Pancreas (tissue), 10 donors: Measurements from ENCODE around the gene ACTN3. TPM values are rescaled to one million over a fixed set of nuclear protein-coding genes. Genes with fewer than 3 reads are reported as not detected.

ENCODE experiments used
- ATAC-seq, 4 donors: fragments of 200-7000 bp; cut with Tn5 transposase; one replicate each; pipeline versions ENCODE4 v1.8.0 to v1.9.1; 2020; ENCODE audit warnings: mild to moderate bottlenecking in 4 of 4, moderate library complexity in 4 of 4
- DNase-seq, 6 donors: peaks; one replicate each; pipeline ENCODE4 v3.0.0-alpha.2; 2020
- FAIRE-seq: peaks from 2 replicates; lab custom pipeline; 2012; peaks lifted over from hg19 to GRCh38; lab: Jason Lieb, UNC
- H3K27ac ChIP-seq, 4 donors: fragments of 200-600 bp; sonication (generic); 1 replicate in 3 of 4; 2 replicates in 1 of 4; pipeline versions ENCODE4 v1.5.0 to v1.8.0; 2020
- H3K27me3 ChIP-seq, 4 donors: fragments of 200-600 bp; one replicate each; pipeline ENCODE4 v1.8.0; 2021
- H3K36me3 ChIP-seq, 3 donors: fragments of 200-600 bp; sonication (generic) in 1 of 3; one replicate each; pipeline versions ENCODE4 v1.5.0 to v1.8.0; 2020 to 2021
- H3K4me1 ChIP-seq, 3 donors: fragments of 200-600 bp; one replicate each; pipeline ENCODE4 v1.8.0; 2021
- H3K4me3 ChIP-seq, 4 donors: fragments of 200-600 bp; sonication (generic) in 2 of 4; one replicate each; pipeline versions ENCODE4 v1.5.0 to v1.8.0; 2020 to 2021
- H3K9me3 ChIP-seq, 4 donors: fragments of 200-600 bp; one replicate each; pipeline ENCODE4 v1.8.0; 2021
- WGBS, 2 donors: extraction: QIAGEN DNeasy Blood & Tissue Kit; methylation state at CpG; one replicate each; pipeline ENCODE4 v1.1.7; 2013; 5-methylcytosine and 5-hydroxymethylcytosine counted together
- intact Hi-C, 3 donors: fragments of 100-400 bp; cut with DNase I; formaldehyde crosslinking; loops; one replicate each; pipeline versions ENCODE4 v1.11.1 to v1.14.2; 2022
- polyA plus RNA-seq, 2 donors: library from polyadenylated mRNA; stranded (reverse); fragments of 200-250 nt; gene quantifications; one replicate each; pipeline ENCODE4 v1.2.3, GENCODE V29; 2013
- total RNA-seq, 6 donors: library from RNA; stranded (reverse); fragmentation: NEBNext Ultra II Directional in 4 of 6; extraction: Animal tissue kit (Norgen Biotek cat#: 25700) in 4 of 6; gene quantifications; one replicate each; pipeline versions ENCODE4 v1.2.1 to v1.2.4, GENCODE V29; 2021 to 2023
- TF ChIP-seq, protein P1 (sequence below), 4 donors: fragments of 200-600 bp; sonication (generic) in 3 of 4; IDR thresholded peaks; one replicate each; pipeline versions ENCODE4 v1.5.0 to v1.8.0; 2021; ENCODE audit warnings: antibody characterized with exemption in 4 of 4
- donor health status: healthy with polysubstance abuse.
- donor health status: DM: no; HTN: no; CAD: no; lungs with moderate emphysema.
- donor health status: DM: no; HTN: no; CAD: no.
- donor health status: control.
- donor health status: control.
- donor health status: Bipolar disorder and iron deficiency.
- donor health status: DM: yes; HTN: yes; CAD: no.
- donor health status: DM: no; HTN: no; CAD: no.
- donor health status: DM: no; HTN: no; CAD: no.
- donor health status: DM: yes; HTN: yes; CAD: no.

The ACTN3 gene
- total and polyA plus RNA-seq, 8 donors = 0.05 to 0.15 TPM; not detected in 6

GRCh38 chr11:66564538-66564937, 17.8 kb downstream of the ACTN3 start:
- TF ChIP-seq, protein P1, sequence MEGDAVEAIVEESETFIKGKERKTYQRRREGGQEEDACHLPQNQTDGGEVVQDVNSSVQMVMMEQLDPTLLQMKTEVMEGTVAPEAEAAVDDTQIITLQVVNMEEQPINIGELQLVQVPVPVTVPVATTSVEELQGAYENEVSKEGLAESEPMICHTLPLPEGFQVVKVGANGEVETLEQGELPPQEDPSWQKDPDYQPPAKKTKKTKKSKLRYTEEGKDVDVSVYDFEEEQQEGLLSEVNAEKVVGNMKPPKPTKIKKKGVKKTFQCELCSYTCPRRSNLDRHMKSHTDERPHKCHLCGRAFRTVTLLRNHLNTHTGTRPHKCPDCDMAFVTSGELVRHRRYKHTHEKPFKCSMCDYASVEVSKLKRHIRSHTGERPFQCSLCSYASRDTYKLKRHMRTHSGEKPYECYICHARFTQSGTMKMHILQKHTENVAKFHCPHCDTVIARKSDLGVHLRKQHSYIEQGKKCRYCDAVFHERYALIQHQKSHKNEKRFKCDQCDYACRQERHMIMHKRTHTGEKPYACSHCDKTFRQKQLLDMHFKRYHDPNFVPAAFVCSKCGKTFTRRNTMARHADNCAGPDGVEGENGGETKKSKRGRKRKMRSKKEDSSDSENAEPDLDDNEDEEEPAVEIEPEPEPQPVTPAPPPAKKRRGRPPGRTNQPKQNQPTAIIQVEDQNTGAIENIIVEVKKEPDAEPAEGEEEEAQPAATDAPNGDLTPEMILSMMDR (IDR thresholded peaks at IDR 0.05) = no peak
- FAIRE-seq = no peak
- intact Hi-C loops = no loop called here
- Histone ChIP-seq H3K27me3 (no peaks in the 10 kb centered on the region), H3K27ac (no peak overlapping the region), H3K36me3 (no peaks in the 10 kb centered on the region), H3K4me3 (no peak overlapping the region), H3K4me1 (peaks cover 0 to 4% (median 0%) of the 10 kb centered on the region in 3 donors), H3K9me3 (no peaks in the 10 kb centered on the region)
- DNase-seq = peak in 1 of 6 donors; percentile 51
- ATAC-seq = no peak
- WGBS, 2 donors = 89% methylated on average over 14 of the region's 14 CpGs

DNA sequence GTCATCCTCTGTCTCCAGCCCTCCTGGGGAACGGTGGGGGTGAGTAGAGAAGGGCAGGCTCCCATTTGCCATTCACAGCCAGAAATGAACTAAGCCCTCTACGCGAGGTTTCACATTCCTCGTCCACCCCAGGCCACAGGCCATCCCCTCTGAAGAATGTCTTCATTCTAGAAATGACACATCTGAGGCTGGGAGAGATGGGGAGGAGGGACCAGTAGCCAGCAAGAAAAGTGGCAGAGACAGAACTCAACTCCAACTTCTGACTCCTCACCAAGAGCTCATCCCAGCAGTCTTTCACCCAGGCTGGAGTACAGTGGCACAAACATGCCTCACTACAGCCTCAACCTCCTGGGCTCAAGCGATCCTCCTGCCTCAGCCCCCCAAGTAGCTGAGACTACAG, 18.3 kb downstream of the ACTN3 start:
- TF ChIP-seq, protein P1 (IDR thresholded peaks at IDR 0.05) = no peak
- no peak overlapping the region for H3K27ac ChIP-seq
- H3K36me3 ChIP-seq = no peaks in the 10 kb centered on the region
- ATAC-seq (no peak), FAIRE-seq (no peak), DNase-seq (no peak)
- intact Hi-C loops = no loop called here
- peaks cover 0 to 4% (median 0%) of the 10 kb centered on the region in 3 donors for H3K4me1 ChIP-seq
- H3K4me3 ChIP-seq = no peak overlapping the region
- WGBS, 2 donors = 85 to 94% methylated on average over 5 of the region's 5 CpGs
- H3K9me3 ChIP-seq = no peaks in the 10 kb centered on the region
- H3K27me3 ChIP-seq = no peaks in the 10 kb centered on the region

DNA sequence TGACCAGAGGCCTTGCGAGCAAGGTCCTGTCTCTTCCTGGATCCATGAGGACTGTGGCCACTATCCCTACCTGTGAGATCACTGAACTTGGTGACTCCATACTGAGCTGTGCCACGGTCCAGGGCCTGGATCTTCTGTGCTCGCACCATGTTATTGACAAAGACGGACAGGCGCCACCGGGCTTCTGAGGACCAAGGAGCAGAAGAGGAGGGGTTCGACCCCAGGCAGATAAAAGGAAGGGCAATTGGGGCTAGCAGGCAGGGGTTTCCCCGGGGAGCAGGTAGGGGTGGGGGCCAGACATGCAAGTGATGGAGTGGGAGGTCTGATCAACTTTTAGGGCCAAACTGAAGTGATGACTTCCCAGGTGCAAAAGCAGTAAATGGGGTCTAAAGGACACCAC, 19.5 kb downstream of the ACTN3 start:
- H3K9me3 ChIP-seq = no peaks in the 10 kb centered on the region
- TF ChIP-seq, protein P1 (IDR thresholded peaks at IDR 0.05) = no peak
- no peaks in the 10 kb centered on the region for H3K36me3 ChIP-seq
- DNase-seq (no peak), FAIRE-seq (no peak), ATAC-seq (no peak)
- H3K4me3 ChIP-seq = no peak overlapping the region
- intact Hi-C loops = no loop called here
- H3K4me1 ChIP-seq = peaks cover 0 to 4% (median 0%) of the 10 kb centered on the region in 3 donors
- WGBS, 2 donors = 89 to 95% methylated on average over 8 of the region's 8 CpGs
- no peaks in the 10 kb centered on the region for H3K27me3 ChIP-seq
- H3K27ac ChIP-seq = no peak overlapping the region

GRCh38 chr11:66567787-66568123, 21.1 kb downstream of the ACTN3 start:
- ATAC-seq (no peak), DNase-seq (no peak), FAIRE-seq (no peak)
- TF ChIP-seq, protein P1 (IDR thresholded peaks at IDR 0.05) = no peak
- H3K36me3 ChIP-seq = no peaks in the 10 kb centered on the region
- 59 to 65% methylated on average over 14 to 15 of the region's 15 CpGs for WGBS, 2 donors
- peak overlapping the region; percentile 56 to 79 (median 70) for H3K4me3 ChIP-seq
- no peak overlapping the region for H3K27ac ChIP-seq
- no peaks in the 10 kb centered on the region for H3K27me3 ChIP-seq
- no peaks in the 10 kb centered on the region for H3K9me3 ChIP-seq
- intact Hi-C loops = no loop called here
- H3K4me1 ChIP-seq = peaks cover 0 to 4% (median 0%) of the 10 kb centered on the region in 3 donors

DNA sequence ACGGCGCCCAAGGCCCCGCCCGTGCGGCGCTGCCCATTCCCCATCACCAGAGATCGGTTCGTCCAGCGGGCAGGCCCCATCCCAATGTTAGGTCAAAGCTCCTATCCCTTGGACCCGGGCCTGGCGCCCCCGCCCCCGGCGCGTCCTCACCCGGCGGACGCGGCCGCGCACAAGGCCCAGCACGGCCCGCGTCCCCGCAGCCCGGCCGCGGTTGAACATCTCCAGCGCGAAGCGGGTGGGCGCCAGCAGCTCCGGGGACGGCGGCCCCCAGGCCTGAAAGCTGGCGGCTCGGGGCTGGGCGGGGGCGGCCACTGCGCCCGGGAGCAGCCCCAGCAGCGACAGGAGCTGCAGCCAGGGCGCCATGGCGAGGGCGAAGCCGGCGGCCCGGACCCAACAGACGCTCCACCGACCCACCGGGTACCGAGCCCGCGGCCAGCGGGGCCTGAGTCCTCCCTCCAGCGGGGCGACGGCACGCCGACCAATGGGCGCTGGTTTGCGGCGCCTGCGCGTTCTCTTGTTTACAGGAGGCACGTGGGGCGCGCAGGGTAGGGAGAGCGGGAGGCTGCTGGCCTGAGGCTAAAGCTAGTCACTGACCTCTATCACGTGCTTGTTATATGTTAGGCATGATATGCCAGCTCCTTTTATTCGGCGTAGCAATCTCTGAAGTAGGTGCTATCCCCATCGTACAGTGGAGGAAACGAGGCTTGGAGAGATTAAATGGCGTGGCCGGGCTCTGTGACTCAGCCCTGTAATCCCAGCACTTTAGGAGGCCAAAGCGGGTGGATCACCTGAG, 21.6 kb downstream of the ACTN3 start, which contains the start of gene CTSF:
Gene CTSF (minus strand): TSS at position 483 of the 793 bp plus-strand sequence. CDS start 120 bp downstream, at position 363.
- FAIRE-seq (no peak), DNase-seq (peak; percentile 84 to 95 (median 88)), ATAC-seq (peak; percentile 98 to 99 (median 99))
- WGBS, 2 donors = 5 to 7% methylated on average over 42 to 77 of the region's 77 CpGs
- Histone ChIP-seq H3K9me3 (no peaks in the 10 kb centered on the region), H3K27me3 (no peaks in the 10 kb centered on the region), H3K27ac (no peak within 1 kb of the TSS), H3K4me1 (peaks cover 0 to 4% (median 0%) of the 10 kb centered on the region in 3 donors), H3K4me3 (peak within 1 kb of the TSS; percentile 56 to 79 (median 70)), H3K36me3 (no peaks in the 10 kb centered on the region)
- TF ChIP-seq, protein P1 (IDR thresholded peaks at IDR 0.05) = no peak
- intact Hi-C loops = no loop called here
